ENCODE measurements around the gene MEI1.

DNA sequence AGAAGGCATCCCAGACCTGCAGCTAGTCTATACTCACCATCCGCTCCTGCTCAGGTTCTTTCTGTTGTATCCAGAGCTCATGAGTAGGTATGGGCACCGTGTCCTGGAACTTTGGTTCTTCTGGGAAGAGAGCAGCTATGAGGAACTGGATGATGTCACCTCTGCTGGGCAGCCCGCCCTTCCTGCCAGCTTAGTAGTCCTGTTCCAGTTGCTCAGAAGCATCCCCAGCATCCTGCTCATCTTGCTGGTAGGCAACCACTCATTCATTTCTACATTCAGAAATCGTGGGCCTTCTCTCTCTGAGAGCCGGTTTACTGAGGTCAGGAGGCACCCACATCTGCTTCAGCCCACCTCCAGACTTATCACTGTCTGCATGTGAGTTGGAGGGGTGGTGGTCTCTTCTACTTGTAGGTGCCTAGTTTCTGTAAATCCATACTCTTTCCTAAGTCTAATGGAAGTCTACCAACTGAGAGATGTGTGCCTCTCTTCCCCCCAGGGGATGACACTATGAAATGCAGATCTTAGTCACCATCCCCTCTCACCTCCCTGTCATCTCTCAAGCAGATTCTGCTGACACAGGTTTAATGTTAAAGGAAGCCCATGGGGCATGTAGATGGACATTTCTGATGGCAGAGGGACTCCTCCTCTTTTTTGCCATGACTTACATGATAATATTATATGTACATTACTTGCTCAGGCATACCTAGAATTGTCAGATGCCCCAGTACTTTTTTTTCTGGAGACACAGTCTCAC lies 71.6 kb downstream of the MEI1 start:
- no peak for TF ChIP-seq CTCF (IDR thresholded peaks at IDR 0.05)
- TF ChIP-seq POLR2AphosphoS5 (IDR thresholded peaks at IDR 0.05): no peak

Measured in upper lobe of left lung (tissue), 4 donors.